ENCODE measurements around the gene GRM8.

GRM8 gene

DNA sequence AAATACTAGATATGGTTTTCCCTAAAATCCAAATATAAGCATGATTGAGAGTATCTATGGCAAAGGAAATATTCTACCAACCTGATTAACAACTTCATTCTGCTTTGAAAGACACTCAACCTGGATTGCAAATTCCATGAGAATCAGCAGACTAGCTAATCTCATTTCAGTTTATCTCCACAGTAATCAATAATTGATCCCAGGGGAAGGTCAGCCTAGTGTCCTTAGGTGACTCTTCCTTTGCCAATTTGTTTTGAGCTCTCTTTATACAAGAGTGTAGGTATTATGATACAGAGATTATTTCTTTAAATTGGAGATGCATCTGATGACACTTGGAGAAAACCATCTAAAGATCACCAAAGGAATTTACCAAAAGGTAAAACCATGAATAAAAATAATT is 100.3 kb downstream of the GRM8 start:
- DNase-seq (ENCODE audit: extremely low read depth, low read depth): no peak

GRCh38 chr7:127151379-127151778 is 101.4 kb downstream of the GRM8 start:
- no peak for DNase-seq (ENCODE audit: extremely low read depth, low read depth)
- TF ChIP-seq, protein P1, sequence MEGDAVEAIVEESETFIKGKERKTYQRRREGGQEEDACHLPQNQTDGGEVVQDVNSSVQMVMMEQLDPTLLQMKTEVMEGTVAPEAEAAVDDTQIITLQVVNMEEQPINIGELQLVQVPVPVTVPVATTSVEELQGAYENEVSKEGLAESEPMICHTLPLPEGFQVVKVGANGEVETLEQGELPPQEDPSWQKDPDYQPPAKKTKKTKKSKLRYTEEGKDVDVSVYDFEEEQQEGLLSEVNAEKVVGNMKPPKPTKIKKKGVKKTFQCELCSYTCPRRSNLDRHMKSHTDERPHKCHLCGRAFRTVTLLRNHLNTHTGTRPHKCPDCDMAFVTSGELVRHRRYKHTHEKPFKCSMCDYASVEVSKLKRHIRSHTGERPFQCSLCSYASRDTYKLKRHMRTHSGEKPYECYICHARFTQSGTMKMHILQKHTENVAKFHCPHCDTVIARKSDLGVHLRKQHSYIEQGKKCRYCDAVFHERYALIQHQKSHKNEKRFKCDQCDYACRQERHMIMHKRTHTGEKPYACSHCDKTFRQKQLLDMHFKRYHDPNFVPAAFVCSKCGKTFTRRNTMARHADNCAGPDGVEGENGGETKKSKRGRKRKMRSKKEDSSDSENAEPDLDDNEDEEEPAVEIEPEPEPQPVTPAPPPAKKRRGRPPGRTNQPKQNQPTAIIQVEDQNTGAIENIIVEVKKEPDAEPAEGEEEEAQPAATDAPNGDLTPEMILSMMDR (IDR thresholded peaks at IDR 0.05; ENCODE audit: low read depth, low read length): no peak

More for the DNA sequence above, 100.3 kb downstream of the GRM8 start:
- TF ChIP-seq, protein P1 (IDR thresholded peaks at IDR 0.05; ENCODE audit: low read depth, low read length): no peak

- no peak for DNase-seq (ENCODE audit: extremely low read depth, low read depth)
- TF ChIP-seq, protein P1 (IDR thresholded peaks at IDR 0.05; ENCODE audit: low read depth, low read length): no peak
Observed at GRCh38 chr7:127150543-127150942, 102.2 kb downstream of the GRM8 start.

DNA sequence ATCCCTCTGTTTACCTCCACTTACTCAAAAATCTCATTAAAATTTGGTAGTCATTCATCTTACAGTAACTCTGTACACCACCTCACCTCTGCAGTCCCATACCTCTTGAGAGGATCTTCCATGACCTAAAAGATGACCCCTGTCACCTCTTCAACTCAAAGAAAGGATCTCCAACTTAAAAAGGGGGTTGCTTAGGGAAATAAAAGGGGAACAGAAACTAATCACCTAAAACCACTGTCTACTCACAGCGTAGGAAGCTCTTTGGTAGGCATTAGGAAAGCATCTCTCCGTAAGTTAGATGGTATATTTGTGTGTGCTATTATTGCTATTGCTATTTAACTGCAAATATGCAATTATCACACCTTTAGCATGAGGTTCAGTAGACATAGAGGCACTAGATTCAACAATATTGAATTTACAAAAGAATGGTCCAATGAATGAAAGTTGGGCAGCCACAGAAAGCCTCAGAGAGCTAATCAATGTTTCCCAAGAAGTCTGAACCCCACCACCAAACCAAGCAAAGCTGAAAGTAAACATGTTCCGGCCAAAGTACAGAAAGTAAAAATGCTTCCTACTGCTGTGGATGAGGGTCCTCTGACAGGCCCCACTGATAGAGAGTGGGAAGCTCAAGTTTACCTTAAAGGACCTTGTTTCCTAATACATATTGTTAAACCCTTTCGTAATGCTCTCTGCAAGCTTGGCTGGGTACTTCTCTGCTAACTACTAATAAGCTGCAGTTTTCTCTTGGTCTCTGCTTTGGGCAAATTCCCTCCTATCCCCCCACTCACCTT is 105.8 kb downstream of the GRM8 start:
- TF ChIP-seq, protein P1 (IDR thresholded peaks at IDR 0.05; ENCODE audit: low read depth, low read length): no peak
- DNase-seq (ENCODE audit: extremely low read depth, low read depth): no peak

DNA sequence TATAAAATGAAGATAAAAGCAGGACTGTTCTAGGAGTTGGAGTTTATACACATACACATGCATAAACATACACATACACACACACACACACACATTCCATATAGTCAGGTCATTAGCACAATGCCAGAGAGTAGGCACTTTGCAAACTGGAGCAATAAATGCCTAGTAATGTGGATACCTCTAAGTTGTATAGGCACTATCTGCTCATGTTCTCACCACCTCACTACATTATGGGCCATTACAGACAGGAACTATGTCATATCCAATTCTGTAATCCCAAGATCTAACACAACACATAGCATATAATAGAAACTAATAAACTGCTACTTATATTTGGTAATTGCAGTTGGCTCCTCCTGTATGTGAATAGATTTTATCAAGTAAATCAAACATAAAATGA is 115.6 kb downstream of the GRM8 start:
- DNase-seq (ENCODE audit: extremely low read depth, low read depth): no peak
- TF ChIP-seq, protein P1 (IDR thresholded peaks at IDR 0.05; ENCODE audit: low read depth, low read length): no peak

GRCh38 chr7:127135871-127136485 is 116.8 kb downstream of the GRM8 start:
- TF ChIP-seq, protein P1 (IDR thresholded peaks at IDR 0.05; ENCODE audit: low read depth, low read length): no peak
- DNase-seq (ENCODE audit: extremely low read depth, low read depth): no peak

GRCh38 chr7:127123220-127123619 is 129.5 kb downstream of the GRM8 start:
- TF ChIP-seq, protein P1 (IDR thresholded peaks at IDR 0.05; ENCODE audit: low read depth, low read length): no peak

More at GRCh38 chr7:127123220-127123619, 129.5 kb downstream of the GRM8 start:
- no peak for DNase-seq (ENCODE audit: extremely low read depth, low read depth)
